ENCODE results near the gene MIA. TPM values are rescaled to one million over a fixed set of nuclear protein-coding genes. Genes with fewer than 3 reads are reported as not detected.
A peak's percentile ranks its signal among the peaks of the same experiment; 100 is the strongest.

The MIA gene
- total RNA-seq, 1 experiment from 2014 or later: 0.75 TPM

- Histone ChIP-seq H3K27me3 (replicated peaks; ENCODE audit: insufficient read depth, low read depth, low read length, poor library complexity) (no peaks in the 10 kb centered on the region), H3K4me3 (ENCODE audit: low read depth, low read length, poor library complexity, severe bottlenecking) (no peak overlapping the region), H3K4me1 (ENCODE audit: insufficient read depth, low read length, poor library complexity, severe bottlenecking) (peaks cover 53% of the 10 kb centered on the region), H3K9me3 (ENCODE audit: low read depth, low read length, poor library complexity, severe bottlenecking) (no peaks in the 10 kb centered on the region), H3K27ac (ENCODE audit: low read depth, low read length, poor library complexity, severe bottlenecking) (peak overlapping the region; percentile 25), H3K36me3 (ENCODE audit: insufficient read depth, low read length, poor library complexity, severe bottlenecking) (peaks cover 33% of the 10 kb centered on the region)
- CTCF ChIA-PET: interaction anchor here (0.6 to 1.5 kb wide), 8 partner anchors 9 to 229 kb away, joined by 3 to 18 read pairs (median 6); partner anchors contain the start of genes EGLN2 and RAB4B
- BruUV-seq (replicated peaks): no TSS peak
- no peak for DNase-seq (ENCODE audit: low spot score)
- POLR2A ChIA-PET (ENCODE audit: low non-redundant PET): interaction anchor here (1.0 kb wide), 1 partner anchor 29 kb away, joined by 3 read pairs; no protein-coding TSS in a partner anchor
- peak; percentile 44; the same call in 1 of the 2 replicates for TF ChIP-seq CTCF (conservative IDR thresholded peaks at IDR 0.05; ENCODE audit: low read depth, low read length)
- TF ChIP-seq EZH2 (IDR thresholded peaks at IDR 0.05; ENCODE audit: borderline replicate concordance, low read depth, low read length, poor library complexity, severe bottlenecking): no peak
- intact Hi-C loops (cut with micrococcal nuclease; ENCODE audit: unreplicated experiment): loop anchor here (10.0 kb wide), 1 partner anchor 93 kb away; the partner anchor contains the start of genes COQ8B and ITPKC
Measured at GRCh38 chr19:40807147-40808020, 32.1 kb downstream of the MIA start.

- Histone ChIP-seq H3K27me3 (replicated peaks; ENCODE audit: insufficient read depth, low read depth, low read length, poor library complexity) (no peaks in the 10 kb centered on the region), H3K36me3 (ENCODE audit: insufficient read depth, low read length, poor library complexity, severe bottlenecking) (peaks cover 29% of the 10 kb centered on the region), H3K9me3 (ENCODE audit: low read depth, low read length, poor library complexity, severe bottlenecking) (no peaks in the 10 kb centered on the region), H3K4me3 (ENCODE audit: low read depth, low read length, poor library complexity, severe bottlenecking) (no peak overlapping the region), H3K27ac (ENCODE audit: low read depth, low read length, poor library complexity, severe bottlenecking) (no peak overlapping the region), H3K4me1 (ENCODE audit: insufficient read depth, low read length, poor library complexity, severe bottlenecking) (peaks cover 49% of the 10 kb centered on the region)
- ChIA-PET CTCF (no interaction called here), POLR2A (ENCODE audit: low non-redundant PET) (no interaction called here)
- no peak for DNase-seq (ENCODE audit: low spot score)
- BruUV-seq (replicated peaks): TSS peak; percentile 28
- intact Hi-C loops (cut with micrococcal nuclease; ENCODE audit: unreplicated experiment): loop anchor here (10.0 kb wide), 1 partner anchor 93 kb away; the partner anchor contains the start of genes COQ8B and ITPKC
- TF ChIP-seq CTCF (conservative IDR thresholded peaks at IDR 0.05; ENCODE audit: low read depth, low read length) (no peak), EZH2 (IDR thresholded peaks at IDR 0.05; ENCODE audit: borderline replicate concordance, low read depth, low read length, poor library complexity, severe bottlenecking) (no peak)
Measured at GRCh38 chr19:40808021-40808325, 32.7 kb downstream of the MIA start.

- Histone ChIP-seq H3K27me3 (replicated peaks; ENCODE audit: insufficient read depth, low read depth, low read length, poor library complexity) (no peaks in the 10 kb centered on the region), H3K4me3 (ENCODE audit: low read depth, low read length, poor library complexity, severe bottlenecking) (no peak overlapping the region), H3K36me3 (ENCODE audit: insufficient read depth, low read length, poor library complexity, severe bottlenecking) (peaks cover 24% of the 10 kb centered on the region), H3K4me1 (ENCODE audit: insufficient read depth, low read length, poor library complexity, severe bottlenecking) (peaks cover 47% of the 10 kb centered on the region), H3K27ac (ENCODE audit: low read depth, low read length, poor library complexity, severe bottlenecking) (no peak overlapping the region), H3K9me3 (ENCODE audit: low read depth, low read length, poor library complexity, severe bottlenecking) (no peaks in the 10 kb centered on the region)
- intact Hi-C loops (cut with micrococcal nuclease; ENCODE audit: unreplicated experiment): loop anchor here (10.0 kb wide), 1 partner anchor 94 kb away; the partner anchor contains the start of genes COQ8B and ITPKC
- BruUV-seq (replicated peaks): no TSS peak
- CTCF ChIA-PET: no interaction called here
- POLR2A ChIA-PET (ENCODE audit: low non-redundant PET): no interaction called here
- TF ChIP-seq CTCF (conservative IDR thresholded peaks at IDR 0.05; ENCODE audit: low read depth, low read length) (no peak), EZH2 (IDR thresholded peaks at IDR 0.05; ENCODE audit: borderline replicate concordance, low read depth, low read length, poor library complexity, severe bottlenecking) (no peak)
- no peak for DNase-seq (ENCODE audit: low spot score)
Measured at GRCh38 chr19:40808497-40808896, 33.2 kb downstream of the MIA start.
